SH-SY5Y (cell line): ENCODE data around the gene HTRA2.

Source experiments
- GATA2 ChIP-seq: IDR thresholded peaks from 2 replicates; pipeline ENCODE4 v1.6.1; 2011; ENCODE audit warnings: mild to moderate bottlenecking, low read depth, low read length
- GATA3 ChIP-seq: IDR thresholded peaks from 2 replicates; pipeline ENCODE4 v1.6.1; 2011; ENCODE audit warnings: low read depth, mild to moderate bottlenecking, low read length, moderate library complexity

GRCh38 chr2:74503506-74504475 is 25.9 kb upstream of the HTRA2 start:
- TF ChIP-seq GATA3 = no peak
- TF ChIP-seq GATA2 = no peak
